ENCODE measurements around the gene WNT6. TPM values are rescaled to one million over a fixed set of nuclear protein-coding genes. Genes with fewer than 3 reads are reported as not detected.

The WNT6 gene
- total RNA-seq, 1 experiment from 2014 or later = 0.39 TPM

- no peak for DNase-seq (ENCODE audit: low read depth)
Observed at GRCh38 chr2:218893349-218894150, 33.9 kb downstream of the WNT6 start.

- no peak for DNase-seq (ENCODE audit: low read depth)
Observed at GRCh38 chr2:218894151-218894879, 34.7 kb downstream of the WNT6 start.

- no peak for DNase-seq (ENCODE audit: low read depth)
Observed at GRCh38 chr2:218894880-218895157, 35.2 kb downstream of the WNT6 start.

- DNase-seq (ENCODE audit: low read depth) = no peak
Observed at GRCh38 chr2:218895326-218895725, 35.7 kb downstream of the WNT6 start.

- peak; percentile 73 for DNase-seq (ENCODE audit: low read depth)
Observed at GRCh38 chr2:218895759-218896500, 36.3 kb downstream of the WNT6 start.

- peak; percentile 89 for DNase-seq (ENCODE audit: low read depth)
Observed at GRCh38 chr2:218896501-218897393, 37.1 kb downstream of the WNT6 start.

- DNase-seq (ENCODE audit: low read depth) = no peak
Observed at GRCh38 chr2:218897394-218898108, 37.9 kb downstream of the WNT6 start.

GRCh38 chr2:218898109-218898878, 38.7 kb downstream of the WNT6 start:
- DNase-seq (ENCODE audit: low read depth) = no peak

- no peak for DNase-seq (ENCODE audit: low read depth)
Observed at GRCh38 chr2:218899147-218899546, 39.5 kb downstream of the WNT6 start.

GRCh38 chr2:218902427-218902826, 42.8 kb downstream of the WNT6 start:
- DNase-seq (ENCODE audit: low read depth) = no peak

GRCh38 chr2:218904176-218904575, 44.6 kb downstream of the WNT6 start:
- no peak for DNase-seq (ENCODE audit: low read depth)

GRCh38 chr2:218908721-218909619, 49.4 kb downstream of the WNT6 start:
- DNase-seq (ENCODE audit: low read depth) = peak; percentile 90

GRCh38 chr2:218910741-218911140, 51.1 kb downstream of the WNT6 start:
- DNase-seq (ENCODE audit: low read depth) = no peak

GRCh38 chr2:218920504-218920903, 60.9 kb downstream of the WNT6 start:
- no peak for DNase-seq (ENCODE audit: low read depth)

Other genes starting within 250 kb of the WNT6 start
- gene ZNF142, start 200.2 kb upstream of the WNT6 start, total RNA-seq (2014; rRNA removed; shearing (Covaris generic)) = 7.4 and 14.8 TPM in 2 replicates
- gene BCS1L, start 200.1 kb upstream of the WNT6 start, total RNA-seq (2014; rRNA removed; shearing (Covaris generic)) = 11.6 and 20.4 TPM in 2 replicates
- gene RNF25, start 187.8 kb upstream of the WNT6 start, total RNA-seq (2014; rRNA removed; shearing (Covaris generic)) = 36.1 and 40.0 TPM in 2 replicates
- 8.2 and 11.9 TPM in 2 replicates for gene STK36, start 187.7 kb upstream of the WNT6 start, total RNA-seq (2014; rRNA removed; shearing (Covaris generic))
- gene TTLL4, start 149.0 kb upstream of the WNT6 start, total RNA-seq (2014; rRNA removed; shearing (Covaris generic)) = 9.5 and 17.9 TPM in 2 replicates
- gene CYP27A1, start 77.7 kb upstream of the WNT6 start, total RNA-seq (2014; rRNA removed; shearing (Covaris generic)) = 2.7 and 5.2 TPM in 2 replicates
- gene PRKAG3, start 28.0 kb upstream of the WNT6 start, total RNA-seq (2014; rRNA removed; shearing (Covaris generic)) = not detected in 2 replicates
- 0.02 and 0.30 TPM in 2 replicates for gene WNT10A, start 21.0 kb downstream of the WNT6 start, total RNA-seq (2014; rRNA removed; shearing (Covaris generic))
- 0.05 TPM in 1 of 2 replicates, not detected in the other for gene CDK5R2, start 99.9 kb downstream of the WNT6 start, total RNA-seq (2014; rRNA removed; shearing (Covaris generic))
- not detected in 2 replicates for gene FEV, start 125.4 kb downstream of the WNT6 start, total RNA-seq (2014; rRNA removed; shearing (Covaris generic))
- gene CRYBA2, start 133.6 kb downstream of the WNT6 start, total RNA-seq (2014; rRNA removed; shearing (Covaris generic)) = 0.17 TPM in 1 of 2 replicates, not detected in the other
- not detected in 2 replicates for gene CFAP65, start 181.7 kb downstream of the WNT6 start, total RNA-seq (2014; rRNA removed; shearing (Covaris generic))
- not detected in 2 replicates for gene IHH, start 201.1 kb downstream of the WNT6 start, total RNA-seq (2014; rRNA removed; shearing (Covaris generic))

Measured in M059J (cell line).